Neutrophil (primary cell): ENCODE measurements around the gene TGIF2.

Experiments
- H3K27ac ChIP-seq: fragments of 200-600 bp; sonication (generic); 2 replicates; pipeline ENCODE4 v1.5.1; 2016; ENCODE audit warnings: mild to moderate bottlenecking, moderate library complexity
- H3K27me3 ChIP-seq: fragments of 200-600 bp; sonication (generic); 2 replicates; pipeline ENCODE4 v1.6.0; 2016; ENCODE audit warnings: mild to moderate bottlenecking
- H3K36me3 ChIP-seq: fragments of 200-600 bp; sonication (generic); 2 replicates; pipeline ENCODE4 v1.5.1; 2017
- H3K4me1 ChIP-seq, 2 experiments: fragments of 200-600 bp in 1 of 2; sonication (generic) in 1 of 2; 1 replicate in 1 of 2; 2 replicates in 1 of 2; pipeline versions ENCODE4 v1.5.1 to v1.6.1; 2013 to 2016; ENCODE audit warnings: low read depth in 1 of 2, low read length in 1 of 2, mild to moderate bottlenecking in 1 of 2, moderate library complexity in 1 of 2; ENCODE audit not compliant: control insufficient read depth in 1 of 2, insufficient read depth in 1 of 2
- H3K4me3 ChIP-seq, 2 experiments: fragments of 200-600 bp in 1 of 2; sonication (generic) in 1 of 2; 1 replicate in 1 of 2; 2 replicates in 1 of 2; pipeline ENCODE4 v1.5.1; 2013 to 2016; ENCODE audit warnings: low read depth in 1 of 2, low read length in 1 of 2, mild to moderate bottlenecking in 1 of 2, moderate library complexity in 1 of 2
- H3K9me3 ChIP-seq: fragments of 200-600 bp; sonication (generic); 2 replicates; pipeline ENCODE4 v1.5.1; 2016
- CTCF ChIP-seq: fragments of 200-600 bp; sonication (generic); IDR thresholded peaks from 2 replicates; pipeline ENCODE4 v1.5.1; 2016; ENCODE audit warnings: antibody characterized with exemption

TGIF2 gene

GRCh38 chr20:36642136-36642535 lies 68.7 kb downstream of the TGIF2 start:
- Histone ChIP-seq H3K27me3 (no peaks in the 10 kb centered on the region), H3K4me1 (peaks cover 12 to 13% of the 10 kb centered on the region in 2 experiments), H3K27ac (no peak overlapping the region), H3K36me3 (no peaks in the 10 kb centered on the region), H3K9me3 (no peaks in the 10 kb centered on the region), H3K4me3 (no peak overlapping the region)
- no peak for TF ChIP-seq CTCF
